LHCN-M2 (cell line): Measurements from ENCODE around the gene ZNF573. TPM values are rescaled to one million over a fixed set of nuclear protein-coding genes. Genes with fewer than 3 reads are reported as not detected.

ENCODE experiments used
- DNase-seq: peaks from one replicate; pipeline ENCODE4 v3.0.0-alpha.2; 2012; ENCODE audit warnings: low read depth
- total RNA-seq: library from RNA; depleted of rRNA; stranded (reverse); fragments of >200 nt; gene quantifications from 2 replicates; pipeline ENCODE4 v1.2.3, GENCODE V29; 2014; rRNA removed

Gene ZNF573
- total RNA-seq, 1 experiment from 2014 or later: 6.9 TPM

DNA sequence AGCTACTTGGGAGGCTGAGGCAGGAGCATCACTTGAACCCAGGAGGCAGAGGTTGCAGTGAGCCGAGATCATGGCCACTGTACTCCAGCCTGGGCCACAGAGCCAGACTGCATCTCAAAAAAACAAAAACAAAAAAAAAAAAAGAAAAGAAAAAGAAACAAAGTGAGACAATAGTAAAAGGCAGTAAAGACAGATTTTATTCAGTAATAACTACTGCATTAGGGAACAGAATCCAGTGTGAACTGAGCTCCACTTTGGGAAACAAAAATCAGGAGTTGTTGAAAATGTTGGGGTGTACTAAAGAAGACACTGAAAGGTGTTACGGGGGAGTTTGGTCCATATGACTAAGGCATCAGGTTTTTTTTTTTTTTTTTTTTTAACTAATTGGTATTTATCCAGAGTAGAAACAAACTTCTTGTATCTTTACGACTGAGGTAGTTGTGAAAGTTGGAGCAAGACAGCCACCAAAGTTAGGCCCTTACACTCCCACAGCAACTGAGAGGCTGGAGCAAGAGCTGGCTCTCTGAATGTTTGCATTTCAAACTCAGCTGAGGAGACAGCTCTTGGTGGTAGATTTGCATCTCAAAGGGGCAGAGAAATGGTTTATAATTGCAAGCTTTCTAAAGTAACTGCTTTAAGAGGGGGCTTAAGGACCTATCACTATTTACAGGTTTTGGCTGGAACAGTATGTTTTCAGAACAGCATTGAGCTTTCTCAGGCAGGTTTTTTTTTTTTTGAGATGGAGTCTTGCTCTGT is 84.1 kb downstream of the ZNF573 start:
- DNase-seq: no peak

DNA sequence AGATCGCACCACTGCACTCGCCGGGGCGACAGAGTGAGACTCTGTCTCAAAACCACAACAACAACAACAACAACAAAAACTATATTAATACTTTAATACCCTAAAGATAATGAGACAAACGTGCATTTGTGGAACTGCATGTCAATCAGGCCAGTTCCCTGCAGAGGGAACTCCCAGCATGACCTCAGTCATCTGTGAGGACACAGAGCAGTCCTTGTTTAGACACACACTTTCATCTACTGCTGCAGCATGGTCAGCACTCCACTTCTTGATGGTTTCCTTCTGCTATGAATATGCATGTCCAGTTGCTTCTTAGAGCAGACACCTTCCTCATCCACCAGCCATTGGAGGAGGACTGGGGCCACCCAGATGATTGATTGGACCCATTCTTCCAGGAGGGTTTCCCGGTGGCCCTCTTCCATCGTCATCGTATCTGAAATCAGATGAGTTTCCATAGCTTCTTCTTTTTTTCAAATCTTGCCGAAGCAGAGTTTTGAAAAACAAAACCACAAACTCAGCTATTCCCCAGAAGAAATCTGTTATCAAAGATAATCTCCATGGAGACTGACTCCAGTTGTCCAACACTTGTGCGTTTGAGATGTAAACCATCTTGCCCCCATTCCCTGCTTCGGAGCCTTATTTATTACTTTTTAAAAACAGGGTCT is 86.3 kb downstream of the ZNF573 start:
- DNase-seq: no peak

DNA sequence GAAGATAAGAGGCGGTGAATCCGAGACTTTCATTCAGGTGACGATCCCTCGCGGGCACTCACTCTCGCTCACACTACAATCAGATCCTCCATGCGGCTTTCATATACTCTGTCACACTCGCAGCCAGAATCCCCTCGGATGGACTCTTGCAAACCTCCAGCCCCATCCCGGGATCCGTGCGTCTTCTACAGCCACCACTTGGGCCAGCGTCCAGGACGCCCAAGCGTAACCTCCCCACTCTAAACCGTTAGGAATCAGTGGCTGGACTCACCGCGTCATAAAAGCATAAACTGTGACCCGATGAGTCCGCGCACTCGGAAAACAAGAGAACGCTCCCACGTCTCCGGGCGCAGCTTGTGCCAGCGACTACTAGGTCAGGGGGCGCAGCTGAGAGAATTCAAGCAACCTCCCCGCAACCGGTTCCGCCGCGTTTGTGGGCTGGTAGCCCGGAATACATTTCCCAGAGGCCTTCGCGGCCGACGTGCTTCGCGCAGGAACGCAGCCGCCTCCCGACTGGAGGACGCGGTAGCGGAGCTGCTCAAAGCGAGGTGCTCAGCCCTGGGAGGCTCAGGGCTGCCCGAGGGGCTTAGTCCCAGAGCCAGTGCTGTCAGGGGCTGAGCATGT is 87.4 kb downstream of the ZNF573 start:
- no peak for DNase-seq

Other genes with a start within 250 kb of the ZNF573 start
- gene ZNF571, start 184.8 kb downstream of the ZNF573 start, total RNA-seq: 2.4 and 3.2 TPM in 2 replicates
- 0.19 and 0.34 TPM in 2 replicates for gene ZNF540, start 184.7 kb downstream of the ZNF573 start, total RNA-seq
- gene ZFP30, start 124.1 kb downstream of the ZNF573 start, total RNA-seq: 19.1 and 21.3 TPM in 2 replicates
- 4.7 and 6.1 TPM in 2 replicates for gene ZNF607, start 59.8 kb downstream of the ZNF573 start, total RNA-seq
- not detected in 2 replicates for gene WDR87, start 127.0 kb upstream of the ZNF573 start, total RNA-seq
- gene SIPA1L3, start 127.6 kb upstream of the ZNF573 start, total RNA-seq: 30.4 and 32.8 TPM in 2 replicates